ENCODE data around the gene GALR3.
A peak's percentile ranks its signal among the peaks of the same experiment; 100 is the strongest.

The GALR3 gene

DNA sequence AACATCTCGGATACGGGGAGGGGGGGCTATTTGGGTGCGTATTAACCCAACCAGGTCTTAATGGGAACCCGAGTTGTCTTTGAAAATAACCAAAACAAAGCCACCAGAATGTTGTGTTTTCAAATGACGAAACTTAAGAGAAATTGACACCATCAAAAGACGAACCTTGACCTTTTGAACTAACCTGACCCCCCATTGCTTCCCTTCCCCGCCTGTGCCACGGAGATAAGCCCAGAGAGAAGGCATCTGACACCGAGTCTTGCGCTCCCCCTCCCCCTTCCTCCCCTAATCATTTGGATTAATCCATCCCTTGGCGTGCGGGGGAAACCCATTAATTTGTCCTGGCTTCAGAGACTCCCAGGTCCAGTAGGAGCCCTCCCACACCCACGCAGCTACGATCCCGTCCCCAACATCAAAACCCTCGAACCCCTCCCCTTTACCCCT is 20.0 kb upstream of the GALR3 start:
- DNase-seq (ENCODE audit: low spot score) = no peak
- TF ChIP-seq, protein P1, sequence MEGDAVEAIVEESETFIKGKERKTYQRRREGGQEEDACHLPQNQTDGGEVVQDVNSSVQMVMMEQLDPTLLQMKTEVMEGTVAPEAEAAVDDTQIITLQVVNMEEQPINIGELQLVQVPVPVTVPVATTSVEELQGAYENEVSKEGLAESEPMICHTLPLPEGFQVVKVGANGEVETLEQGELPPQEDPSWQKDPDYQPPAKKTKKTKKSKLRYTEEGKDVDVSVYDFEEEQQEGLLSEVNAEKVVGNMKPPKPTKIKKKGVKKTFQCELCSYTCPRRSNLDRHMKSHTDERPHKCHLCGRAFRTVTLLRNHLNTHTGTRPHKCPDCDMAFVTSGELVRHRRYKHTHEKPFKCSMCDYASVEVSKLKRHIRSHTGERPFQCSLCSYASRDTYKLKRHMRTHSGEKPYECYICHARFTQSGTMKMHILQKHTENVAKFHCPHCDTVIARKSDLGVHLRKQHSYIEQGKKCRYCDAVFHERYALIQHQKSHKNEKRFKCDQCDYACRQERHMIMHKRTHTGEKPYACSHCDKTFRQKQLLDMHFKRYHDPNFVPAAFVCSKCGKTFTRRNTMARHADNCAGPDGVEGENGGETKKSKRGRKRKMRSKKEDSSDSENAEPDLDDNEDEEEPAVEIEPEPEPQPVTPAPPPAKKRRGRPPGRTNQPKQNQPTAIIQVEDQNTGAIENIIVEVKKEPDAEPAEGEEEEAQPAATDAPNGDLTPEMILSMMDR (IDR thresholded peaks at IDR 0.05; ENCODE audit: borderline replicate concordance, control extremely low read depth, extremely low read depth, insufficient read depth, missing control alignments) = no peak
- in situ Hi-C loops (cut with MboI; ENCODE audit: low sequenced_read_pairs, unreplicated experiment) = no loop called here

DNA sequence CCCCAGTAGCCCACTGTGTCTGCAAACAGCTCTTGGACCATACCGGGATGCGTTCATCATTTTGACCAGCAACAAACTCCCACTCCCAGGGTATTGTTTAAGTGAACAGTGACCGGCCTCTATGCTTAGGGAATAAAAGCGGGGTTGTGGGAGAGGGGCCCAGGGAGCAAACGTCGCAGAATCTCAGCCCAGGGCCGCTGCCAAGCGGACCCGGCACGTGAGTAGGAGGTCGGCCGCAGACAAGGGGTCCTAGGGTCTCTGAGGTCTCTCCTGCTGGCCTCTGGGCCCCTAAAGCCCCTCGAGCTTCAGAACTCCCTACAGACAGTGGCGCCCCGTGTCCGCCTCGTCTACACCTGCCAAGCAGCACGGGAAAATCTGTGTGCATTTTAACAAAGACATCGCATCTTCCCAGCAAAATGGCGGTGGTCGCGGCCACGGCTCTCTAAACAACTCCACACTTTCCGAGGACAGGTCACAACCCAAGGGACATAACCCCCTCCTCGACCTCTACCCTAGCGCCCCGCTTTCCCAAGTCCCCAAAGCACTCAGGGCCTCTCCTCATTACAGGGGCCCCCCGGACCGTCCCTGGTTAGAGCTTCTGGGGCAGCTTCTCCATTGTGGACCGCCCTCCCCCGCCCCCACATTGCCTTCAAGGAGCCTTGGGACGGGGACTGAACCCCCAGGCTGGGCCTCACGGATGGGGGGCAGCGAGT is 19.4 kb upstream of the GALR3 start:
- no peak for DNase-seq (ENCODE audit: low spot score)
- in situ Hi-C loops (cut with MboI; ENCODE audit: low sequenced_read_pairs, unreplicated experiment) = no loop called here
- TF ChIP-seq, protein P1 (IDR thresholded peaks at IDR 0.05; ENCODE audit: borderline replicate concordance, control extremely low read depth, extremely low read depth, insufficient read depth, missing control alignments) = no peak

DNA sequence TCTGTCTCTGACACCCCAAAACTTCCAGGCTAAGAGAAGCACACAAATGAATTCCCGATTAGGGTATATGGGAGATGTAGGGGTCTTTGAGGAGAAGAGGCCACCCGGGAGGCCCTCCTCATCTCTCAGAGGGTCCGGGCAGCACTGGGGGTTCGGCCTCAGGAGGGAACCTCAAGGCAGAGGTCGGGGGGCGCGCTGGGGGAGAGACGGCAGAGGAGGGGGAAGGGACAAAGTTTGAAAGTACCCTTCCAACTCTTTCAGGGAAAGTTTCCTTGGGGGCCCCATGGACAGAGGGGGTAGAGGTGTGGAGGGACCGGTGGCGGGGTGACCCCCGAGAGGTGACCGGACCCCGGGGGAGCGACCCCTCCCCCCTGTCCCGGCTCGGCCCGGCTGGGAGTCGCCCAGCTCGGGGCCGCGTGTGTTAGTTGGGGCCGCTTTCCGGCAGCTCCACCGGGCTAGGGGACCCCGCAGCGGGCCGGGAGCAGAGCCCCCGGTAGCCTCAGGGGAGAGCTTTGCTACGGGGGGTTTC is 18.8 kb upstream of the GALR3 start:
- TF ChIP-seq, protein P1 (IDR thresholded peaks at IDR 0.05; ENCODE audit: borderline replicate concordance, control extremely low read depth, extremely low read depth, insufficient read depth, missing control alignments) = no peak
- in situ Hi-C loops (cut with MboI; ENCODE audit: low sequenced_read_pairs, unreplicated experiment) = no loop called here
- no peak for DNase-seq (ENCODE audit: low spot score)

DNA sequence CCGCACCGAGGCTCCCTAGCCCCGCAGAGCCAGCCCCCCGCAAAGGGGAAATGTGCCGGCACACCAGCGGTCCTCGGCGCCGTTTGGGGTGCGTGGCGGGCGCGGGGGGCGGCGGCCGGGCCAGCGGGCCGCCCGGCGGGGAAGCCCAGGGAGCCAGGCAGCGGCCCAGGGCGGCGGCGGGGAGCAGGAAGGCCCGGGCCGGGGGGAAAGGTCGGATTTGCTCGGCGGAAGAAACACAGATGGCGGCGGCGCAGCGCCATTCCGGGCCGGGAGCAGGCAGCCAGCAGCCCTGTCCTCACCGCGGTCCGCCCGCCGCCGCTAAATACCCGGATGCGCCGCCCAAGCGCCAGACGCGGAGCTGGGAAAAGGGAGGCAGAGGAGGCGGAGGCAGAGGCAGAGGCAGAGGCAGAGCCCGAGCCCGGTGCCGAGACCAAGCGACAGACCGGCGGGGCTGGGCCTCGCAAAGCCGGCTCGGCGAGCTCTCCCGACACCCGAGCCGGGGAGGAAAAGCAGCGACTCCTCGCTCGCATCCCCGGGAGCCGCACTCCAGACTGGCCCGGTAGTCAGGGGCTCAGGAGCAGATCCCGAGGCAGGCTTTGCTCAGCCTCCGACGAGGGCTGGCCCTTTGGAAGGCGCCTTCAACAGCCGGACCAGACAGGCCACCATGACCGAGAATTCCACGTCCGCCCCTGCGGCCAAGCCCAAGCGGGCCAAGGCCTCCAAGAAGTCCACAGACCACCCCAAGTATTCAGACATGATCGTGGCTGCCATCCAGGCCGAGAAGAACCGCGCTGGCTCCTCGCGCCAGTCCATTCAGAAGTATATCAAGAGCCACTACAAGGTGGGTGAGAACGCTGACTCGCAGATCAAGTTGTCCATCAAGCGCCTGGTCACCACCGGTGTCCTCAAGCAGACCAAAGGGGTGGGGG is 18.0 kb upstream of the GALR3 start:
- peak; percentile 76 for DNase-seq (ENCODE audit: low spot score)
- in situ Hi-C loops (cut with MboI; ENCODE audit: low sequenced_read_pairs, unreplicated experiment) = no loop called here
- TF ChIP-seq, protein P1 (IDR thresholded peaks at IDR 0.05; ENCODE audit: borderline replicate concordance, control extremely low read depth, extremely low read depth, insufficient read depth, missing control alignments) = no peak

GRCh38 chr22:37805810-37806277 is 17.3 kb upstream of the GALR3 start:
- in situ Hi-C loops (cut with MboI; ENCODE audit: low sequenced_read_pairs, unreplicated experiment) = no loop called here
- TF ChIP-seq, protein P1 (IDR thresholded peaks at IDR 0.05; ENCODE audit: borderline replicate concordance, control extremely low read depth, extremely low read depth, insufficient read depth, missing control alignments) = no peak
- no peak for DNase-seq (ENCODE audit: low spot score)

All from GM13976 (cell line).